NCI-H345 treated with DMSO at 0.1 percent for 48 hours (cell line): ENCODE results near the gene PAQR4.
A peak's percentile ranks its signal among the peaks of the same experiment; 100 is the strongest.

Experiments used
- DNase-seq: peaks from one replicate; lab custom pipeline; 2025; ENCODE audit not compliant: unreplicated experiment; lab: John Stamatoyannopoulos, UW

PAQR4 gene

GRCh38 chr16:2964475-2965336, 4.4 kb upstream of the PAQR4 start:
- peak; percentile 68 for DNase-seq

GRCh38 chr16:2966043-2966807, 2.9 kb upstream of the PAQR4 start:
- DNase-seq, result no peak

GRCh38 chr16:2966808-2967191, 2.3 kb upstream of the PAQR4 start:
- DNase-seq, result no peak

GRCh38 chr16:2967211-2967631, 1.9 kb upstream of the PAQR4 start:
- DNase-seq, result no peak

- no peak for DNase-seq
Observed at GRCh38 chr16:2967721-2968161, 1.4 kb upstream of the PAQR4 start.

- DNase-seq, result no peak
Observed at GRCh38 chr16:2968368-2968737, 795 bp upstream of the PAQR4 start.

- no peak for DNase-seq
Observed at GRCh38 chr16:2969545-2970521, 685 bp downstream of the PAQR4 start.

- no peak for DNase-seq
Observed at GRCh38 chr16:2970563-2970962, 1.4 kb downstream of the PAQR4 start.

GRCh38 chr16:2971134-2971984, 2.2 kb downstream of the PAQR4 start:
- DNase-seq, result no peak

GRCh38 chr16:2971985-2972784, 3.0 kb downstream of the PAQR4 start:
- DNase-seq, result peak; percentile 54

- DNase-seq, result no peak
Observed at GRCh38 chr16:2973093-2973492, 3.9 kb downstream of the PAQR4 start.

GRCh38 chr16:2973605-2974318, 4.6 kb downstream of the PAQR4 start:
- no peak for DNase-seq

GRCh38 chr16:2974319-2975056, 5.3 kb downstream of the PAQR4 start:
- no peak for DNase-seq

GRCh38 chr16:2975161-2975795, 6.1 kb downstream of the PAQR4 start:
- DNase-seq, result no peak

- no peak for DNase-seq
Observed at GRCh38 chr16:2976201-2976600, 7.1 kb downstream of the PAQR4 start.

GRCh38 chr16:2976673-2977072, 7.5 kb downstream of the PAQR4 start:
- no peak for DNase-seq

GRCh38 chr16:2977440-2977839, 8.3 kb downstream of the PAQR4 start:
- peak; percentile 65 for DNase-seq
